HG03354 (cell line): Measurements from ENCODE around the gene MROH2A.
"Not testable (repeated sequence)": the region's sequence is repeated elsewhere in the genome, so short reads cannot be mapped to it uniquely, and the experiment has no call there.

ENCODE experiments used
- ATAC-seq: cut with Tn5 transposase; IDR thresholded peaks from one replicate; pipeline ENCODE4 v1.9.1; 2021; ENCODE audit warnings: mild to moderate bottlenecking; ENCODE audit not compliant: unreplicated experiment, poor library complexity, severe bottlenecking

Gene MROH2A, protein sequence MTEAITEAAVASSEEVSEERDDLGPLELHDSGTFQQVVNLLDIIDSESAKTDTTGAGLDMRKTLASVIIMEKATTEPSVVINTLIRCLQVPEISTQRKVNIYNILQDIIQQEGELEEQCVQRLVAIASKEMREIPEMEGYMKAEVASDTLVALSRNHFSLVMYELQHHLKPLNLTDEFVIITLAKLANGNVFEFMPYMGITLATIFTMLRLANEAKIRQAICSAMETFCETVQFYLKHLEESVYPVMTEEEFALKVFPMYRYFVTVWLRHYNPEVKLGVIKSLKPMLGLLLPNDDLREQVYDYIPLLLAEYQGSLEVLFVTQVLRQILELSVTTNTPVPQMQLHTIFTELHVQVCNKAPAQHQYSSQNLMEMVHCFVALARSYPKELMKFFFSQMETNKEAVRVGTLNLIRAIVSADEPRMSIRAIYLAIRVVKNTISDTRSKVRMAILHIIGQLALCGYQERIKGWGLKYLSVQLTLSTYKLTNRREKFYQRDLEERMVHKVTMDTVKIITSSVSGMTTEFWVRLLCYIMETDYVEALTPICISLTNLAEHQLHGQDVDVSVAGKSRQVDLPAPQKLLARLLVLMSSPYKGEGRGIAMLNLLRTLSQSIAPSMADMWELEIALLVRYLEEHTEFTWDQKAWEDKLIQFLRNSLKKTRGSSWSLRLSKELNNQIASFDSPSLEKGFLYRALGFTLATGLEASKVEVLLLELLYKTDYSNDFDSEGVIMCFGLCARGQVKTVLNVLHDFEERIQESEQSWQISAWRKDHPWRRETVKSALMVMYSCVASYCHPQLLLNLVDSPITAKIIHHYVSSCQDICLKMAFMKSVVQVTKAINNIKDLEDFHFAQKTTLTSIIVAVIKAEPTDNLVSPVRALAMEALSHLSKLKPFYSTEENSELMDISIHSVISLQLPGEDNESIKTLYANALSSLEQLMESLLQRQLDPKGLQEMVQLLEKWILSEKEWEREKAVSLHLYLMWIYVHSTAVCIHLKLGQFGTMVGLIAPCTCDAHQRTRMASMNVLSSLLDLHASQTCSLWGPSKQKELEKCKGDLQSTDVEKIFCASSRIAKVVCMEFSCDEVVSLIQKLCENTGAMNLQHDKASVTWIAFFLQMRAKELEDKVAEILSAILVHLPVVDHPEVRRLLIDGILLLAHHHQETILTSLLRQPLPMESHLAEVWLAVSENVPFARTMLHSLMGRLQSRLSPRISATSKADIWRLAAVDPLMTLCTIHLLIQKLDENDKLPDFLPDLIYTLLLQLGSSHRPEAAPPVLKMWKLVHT (N-terminal part only)

DNA sequence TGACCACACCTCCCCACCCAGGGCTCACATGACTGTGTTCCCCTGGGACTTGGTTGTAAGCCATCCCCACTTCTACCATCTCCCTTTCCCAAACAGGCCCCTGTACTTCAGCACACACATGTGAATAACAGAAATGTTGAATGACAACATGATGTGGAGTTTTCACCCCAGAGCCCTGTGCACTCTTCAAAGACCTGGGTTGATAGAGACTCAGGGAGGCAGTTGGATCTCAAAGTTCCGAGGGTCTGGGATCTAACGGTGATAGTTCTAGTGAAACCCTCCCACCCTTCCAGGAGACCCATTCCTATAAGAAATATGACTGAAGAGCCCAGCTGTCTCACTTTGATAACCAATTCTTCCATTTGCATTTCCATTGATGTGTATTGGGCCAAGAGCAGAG lies at the start of gene MROH2A:
Gene MROH2A, plus strand, starts transcription at position 301 of the 400 bp plus-strand sequence. CDS start 1,029 bp downstream, outside the sequence.
- ATAC-seq, result no peak

DNA sequence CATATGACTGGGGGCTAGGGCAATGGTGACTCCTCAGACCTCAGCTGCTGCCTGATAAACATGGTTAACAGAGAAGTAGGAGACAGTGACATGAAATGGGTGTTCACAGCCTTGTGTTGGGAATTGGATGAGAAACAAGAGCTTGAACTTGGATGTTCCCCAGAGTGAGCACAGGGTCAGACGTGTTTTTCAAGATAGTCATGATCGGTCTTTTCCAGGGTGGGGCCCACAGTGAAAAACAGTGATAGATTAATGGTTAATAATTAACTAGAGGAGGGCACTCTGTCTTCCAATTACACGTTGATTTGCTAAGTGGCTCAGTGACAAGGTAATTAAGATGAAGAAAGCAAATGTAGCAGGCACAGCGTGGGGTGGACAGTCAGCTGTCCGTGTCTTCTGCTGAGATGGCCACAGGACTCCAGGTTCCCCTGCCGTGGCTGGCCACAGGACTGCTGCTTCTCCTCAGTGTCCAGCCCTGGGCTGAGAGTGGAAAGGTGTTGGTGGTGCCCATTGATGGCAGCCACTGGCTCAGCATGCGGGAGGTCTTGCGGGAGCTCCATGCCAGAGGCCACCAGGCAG lies 49.3 kb upstream of the MROH2A start, which contains the start of gene UGT1A3:
Gene UGT1A3, plus strand, starts transcription at position 320 of the 579 bp plus-strand sequence. Its CDS starts 85 bp downstream, at position 405.
- ATAC-seq, result no peak

DNA sequence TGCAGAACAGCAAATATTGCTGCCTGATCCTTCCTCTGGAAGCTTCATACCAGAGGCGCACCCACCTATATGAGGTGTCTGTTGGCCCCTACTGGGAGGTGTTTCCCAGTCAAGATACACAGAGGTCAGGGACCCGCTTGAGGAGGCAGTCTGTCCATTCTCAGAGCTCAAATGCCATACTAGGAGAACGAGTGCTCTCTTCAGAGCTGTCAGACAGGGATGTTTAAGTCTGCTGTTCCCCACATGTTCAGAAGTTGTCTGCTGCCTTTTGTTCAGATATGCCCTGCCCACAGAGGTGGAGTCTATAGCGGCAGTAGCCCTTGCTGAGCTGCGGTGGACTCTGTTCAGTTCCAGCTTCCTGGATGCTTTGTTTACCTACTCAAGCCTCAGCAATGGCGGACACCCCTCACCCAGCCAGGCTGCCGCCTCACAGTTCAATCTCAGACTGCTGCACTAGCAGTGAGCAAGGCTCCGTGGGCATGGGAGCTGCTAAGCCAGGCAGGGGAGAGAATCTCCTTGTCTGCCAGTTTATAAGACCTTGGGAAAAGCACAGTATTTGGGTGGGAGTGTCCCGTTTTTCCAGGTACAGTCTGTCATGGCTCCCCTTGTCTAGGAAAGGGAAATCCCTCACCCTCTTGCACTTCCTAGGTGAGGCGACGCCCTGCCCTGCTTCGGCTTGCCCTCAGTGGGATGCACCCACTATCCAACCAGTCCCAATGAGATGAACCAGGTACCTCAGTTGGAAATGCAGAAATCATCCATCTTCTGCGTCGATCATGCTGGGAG lies 41.1 kb upstream of the MROH2A start:
- ATAC-seq, result not testable (repeated sequence)

DNA sequence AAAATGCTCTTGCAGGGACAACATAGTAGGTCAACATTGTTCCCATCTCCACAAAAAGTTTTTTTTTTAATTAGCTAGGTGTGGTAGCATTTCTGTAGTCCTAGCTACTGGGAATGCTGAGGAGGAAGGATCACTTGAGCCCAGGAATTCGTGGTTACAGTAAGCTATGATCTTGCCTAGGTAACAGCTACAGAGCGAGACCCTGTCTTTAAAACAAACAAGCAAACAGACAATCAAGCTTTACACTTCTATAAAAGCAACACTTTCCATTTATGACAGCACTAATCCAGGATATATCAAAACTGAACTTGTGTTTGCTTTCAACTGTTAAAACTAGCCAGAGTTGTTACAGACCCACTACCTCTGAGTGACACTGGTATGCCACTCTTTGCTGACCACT lies 37.3 kb upstream of the MROH2A start:
- ATAC-seq, result no peak

DNA sequence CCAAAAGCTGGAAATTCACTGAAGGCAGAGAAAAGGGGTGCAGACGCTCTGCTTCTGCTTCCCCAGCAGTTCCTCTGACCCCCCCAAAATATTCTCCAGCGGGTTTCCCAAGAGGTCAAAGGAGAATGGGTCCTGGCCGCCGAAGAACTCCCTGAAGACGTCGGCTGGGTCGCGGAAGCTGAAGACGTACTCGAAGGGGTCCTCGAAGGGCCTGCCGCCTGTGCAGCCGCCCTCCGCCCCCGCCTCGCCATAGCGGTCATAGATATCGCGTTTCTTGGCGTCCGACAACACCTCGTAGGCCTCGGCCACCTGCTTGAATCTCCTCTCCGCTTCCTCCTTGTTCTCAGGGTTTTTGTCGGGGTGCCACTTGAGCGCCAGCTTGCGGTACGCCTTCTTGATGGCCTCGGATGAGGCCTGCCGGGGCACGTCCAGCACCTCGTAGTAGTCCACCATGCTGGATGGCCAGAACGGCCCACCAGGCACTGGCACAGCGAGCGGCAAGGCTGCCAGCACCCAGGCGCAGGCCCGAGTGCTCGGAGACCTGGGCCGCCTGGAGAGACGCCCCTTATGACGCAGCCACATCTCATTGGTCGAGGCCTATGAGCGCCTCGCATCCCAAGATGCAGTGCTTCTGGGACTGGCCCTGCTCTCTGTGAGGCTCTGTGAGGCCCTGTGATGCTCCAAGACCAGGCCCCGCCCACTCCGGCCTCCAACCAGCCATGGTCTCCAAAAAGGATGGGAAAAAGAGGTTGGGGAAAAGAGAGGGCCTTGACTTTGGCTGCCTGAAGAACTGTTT lies 34.5 kb upstream of the MROH2A start:
- ATAC-seq, result no peak

DNA sequence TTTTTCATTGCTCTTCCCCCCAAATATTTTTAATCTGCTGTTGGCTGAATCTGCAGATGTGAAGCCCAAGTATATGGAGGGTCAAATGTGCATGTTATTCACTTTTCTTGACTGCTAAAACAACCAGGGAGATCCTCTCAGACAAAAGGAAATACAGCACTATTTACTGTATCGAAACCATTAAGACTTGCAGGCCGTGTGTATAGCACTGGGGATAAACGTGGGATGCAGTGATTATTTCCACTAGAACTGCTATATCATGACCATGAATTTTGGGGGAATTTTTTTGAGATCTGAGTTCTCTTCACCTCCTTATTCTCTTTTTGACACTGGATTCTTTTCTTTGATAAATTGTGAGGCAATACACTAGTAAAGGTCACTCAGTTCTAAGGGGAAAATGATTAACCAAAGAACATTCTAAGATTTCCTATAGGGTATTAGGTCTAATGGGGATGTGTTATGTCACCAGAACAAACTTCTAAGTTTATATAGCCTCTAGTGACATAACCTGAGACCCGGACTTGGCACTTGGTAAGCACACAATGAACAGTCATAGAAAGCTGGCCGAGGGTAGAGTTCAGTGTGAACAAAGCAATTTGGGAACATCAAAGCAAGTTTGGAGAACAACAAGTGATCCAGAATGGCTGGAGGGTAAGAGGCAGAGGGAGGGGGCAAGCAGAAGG lies 32.9 kb upstream of the MROH2A start:
- ATAC-seq, result no peak

DNA sequence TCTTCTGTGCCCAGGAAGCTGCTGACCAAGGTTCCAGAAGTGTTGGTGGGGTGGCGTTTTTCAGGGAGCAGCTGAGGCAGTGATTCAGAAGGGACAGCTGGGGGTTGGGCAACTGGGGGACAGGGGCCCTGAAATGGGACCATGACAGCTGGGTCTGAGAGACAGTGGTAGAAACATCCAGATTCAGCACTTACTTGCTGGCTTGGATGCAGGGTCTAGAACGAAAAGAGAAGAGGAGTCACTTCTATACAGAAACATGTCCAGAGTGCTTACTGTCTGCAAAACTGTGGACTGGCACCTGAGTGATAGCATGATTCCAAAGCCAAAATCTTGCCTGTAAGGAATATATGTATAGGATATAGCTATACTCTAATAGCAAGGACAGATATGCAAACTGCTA lies 32.3 kb upstream of the MROH2A start:
- not testable (repeated sequence) for ATAC-seq

DNA sequence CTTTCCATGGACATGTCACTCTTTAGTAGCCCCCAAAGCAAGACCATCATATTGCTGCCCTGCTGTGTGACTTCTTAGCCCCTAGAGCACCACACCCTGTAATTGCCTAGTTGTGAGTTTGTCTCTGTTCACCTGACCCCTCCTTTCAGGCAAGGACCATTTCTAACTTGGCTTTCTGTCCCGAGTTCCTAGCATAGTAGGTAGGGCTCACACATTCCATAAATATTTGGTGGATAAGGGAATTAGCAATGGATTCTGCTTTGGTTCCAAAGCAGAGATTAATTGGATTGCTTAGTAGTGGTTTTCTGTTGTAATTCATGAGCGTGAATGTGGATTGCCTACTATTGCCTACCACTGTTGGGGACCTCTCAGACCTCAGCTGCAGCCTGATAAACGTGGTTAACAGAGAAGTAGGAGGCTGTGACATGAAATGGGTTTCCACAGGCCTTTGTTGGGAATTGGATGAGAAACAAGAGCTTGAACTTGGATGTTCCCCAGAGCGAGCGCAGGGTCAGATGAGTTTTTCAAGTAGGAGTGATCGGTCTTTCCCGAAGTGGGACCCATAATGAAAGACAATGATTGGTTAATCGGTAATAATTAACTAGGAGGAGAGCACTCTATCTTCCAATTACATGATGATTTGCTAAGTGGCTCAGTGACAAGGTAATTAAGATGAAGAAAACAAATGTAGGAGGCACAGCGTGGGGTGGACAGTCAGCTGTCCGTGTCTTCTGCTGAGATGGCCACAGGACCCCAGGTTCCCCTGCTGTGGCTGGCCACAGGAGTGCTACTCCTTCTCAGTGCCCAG lies 31.5 kb upstream of the MROH2A start:
- no peak for ATAC-seq

DNA sequence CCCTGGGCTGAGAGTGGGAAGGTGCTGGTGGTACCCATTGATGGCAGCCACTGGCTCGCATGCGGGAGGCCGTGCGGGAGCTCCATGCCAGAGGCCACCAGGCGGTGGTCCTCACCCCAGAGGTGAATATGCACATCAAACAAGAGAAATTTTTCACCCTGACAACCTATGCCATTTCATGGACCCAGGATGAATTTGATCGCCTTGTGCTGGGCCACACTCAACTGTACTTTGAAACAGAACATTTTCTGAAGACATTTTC lies 30.9 kb upstream of the MROH2A start:
- no peak for ATAC-seq

DNA sequence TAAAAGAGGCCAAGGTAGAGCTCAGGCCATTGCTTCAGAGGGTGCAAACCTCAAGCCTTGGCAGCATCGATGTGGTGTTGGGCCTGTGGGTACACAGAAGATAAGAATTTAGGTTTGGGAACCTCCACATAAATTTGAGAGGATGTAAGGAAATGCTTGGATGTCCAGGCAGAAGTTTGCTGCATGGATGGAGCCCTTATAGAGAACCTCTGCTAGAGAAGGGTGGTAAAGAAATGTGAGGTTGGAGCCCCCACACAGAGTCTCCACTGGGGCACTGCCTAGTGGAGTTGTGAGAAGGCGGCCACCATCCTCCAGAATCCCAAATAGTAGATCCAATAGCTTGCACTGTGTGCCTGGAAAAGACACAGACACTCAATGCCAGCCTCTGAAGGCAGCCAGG lies 27.4 kb upstream of the MROH2A start:
- not testable (repeated sequence) for ATAC-seq

DNA sequence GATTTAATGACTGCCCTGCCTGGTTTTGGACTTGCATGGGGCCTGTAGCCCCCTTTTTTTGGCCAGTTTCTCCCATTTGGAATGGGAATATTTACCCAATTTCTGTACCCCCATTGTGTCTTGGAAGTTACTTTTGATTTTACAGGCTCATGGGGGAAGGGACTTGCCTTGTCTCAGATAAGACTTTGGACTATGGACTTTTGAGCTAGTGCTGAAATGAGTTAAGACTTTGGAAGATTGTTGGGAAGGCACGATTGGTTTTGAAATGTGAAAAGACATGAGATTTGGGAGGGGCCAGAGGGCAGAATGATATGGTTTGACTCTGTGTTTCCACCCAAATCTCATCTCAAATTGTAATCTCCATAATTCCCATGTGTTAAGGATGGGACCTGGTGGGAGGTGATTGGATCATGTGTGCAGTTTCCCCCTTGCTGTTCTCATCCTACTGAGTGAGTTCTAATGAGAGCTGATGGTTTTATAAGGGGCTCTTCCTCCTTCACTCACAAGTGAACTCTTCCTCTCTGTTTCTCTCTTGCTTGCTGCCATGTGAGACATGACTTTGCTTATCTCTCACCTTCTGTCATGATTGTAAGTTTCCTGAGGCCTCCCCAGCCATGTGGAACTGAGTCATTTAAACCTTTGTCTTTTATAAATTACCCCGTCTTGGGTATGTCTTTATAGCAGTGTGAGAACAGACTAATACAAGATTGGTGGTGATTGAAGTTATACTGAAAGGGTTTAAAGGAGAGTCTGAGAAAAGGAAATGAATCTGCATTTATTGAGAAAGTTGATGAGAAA lies 26.7 kb upstream of the MROH2A start:
- ATAC-seq, result not testable (repeated sequence)

DNA sequence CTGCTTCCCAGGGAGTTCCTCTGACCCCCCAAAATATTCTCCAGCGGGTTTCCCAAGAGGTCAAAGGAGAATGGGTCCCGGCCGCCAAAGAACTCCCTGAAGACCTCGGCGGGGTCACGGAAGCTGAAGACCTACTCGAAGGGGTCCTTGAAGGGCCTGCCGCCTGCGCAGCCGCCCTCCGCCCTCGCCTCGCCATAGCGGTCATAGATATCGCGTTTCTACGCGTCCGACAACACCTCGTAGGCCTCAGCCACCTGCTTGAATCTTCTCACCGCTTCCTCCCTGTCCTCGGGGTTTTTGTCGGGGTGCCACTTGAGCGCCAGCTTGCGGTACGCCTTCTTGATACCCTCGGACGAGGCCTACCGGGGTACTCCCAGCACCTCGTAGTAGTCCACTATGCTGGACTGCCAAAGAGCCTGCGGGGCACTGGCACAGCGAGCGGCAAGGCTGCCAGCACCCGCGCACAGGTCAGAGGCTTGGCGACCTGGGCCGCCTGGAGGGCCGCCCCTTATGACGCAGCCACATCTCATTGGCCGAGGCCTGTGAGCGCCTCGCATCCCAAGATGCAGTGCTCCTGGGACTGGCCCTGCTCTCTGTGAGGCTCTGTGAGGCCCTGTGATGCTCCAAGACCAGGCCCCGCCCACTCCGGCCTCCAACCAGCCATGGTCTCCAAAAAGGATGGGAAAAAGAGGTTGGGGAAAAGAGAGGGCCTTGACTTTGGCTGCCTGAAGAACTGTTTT lies 23.1 kb upstream of the MROH2A start:
- ATAC-seq, result no peak

DNA sequence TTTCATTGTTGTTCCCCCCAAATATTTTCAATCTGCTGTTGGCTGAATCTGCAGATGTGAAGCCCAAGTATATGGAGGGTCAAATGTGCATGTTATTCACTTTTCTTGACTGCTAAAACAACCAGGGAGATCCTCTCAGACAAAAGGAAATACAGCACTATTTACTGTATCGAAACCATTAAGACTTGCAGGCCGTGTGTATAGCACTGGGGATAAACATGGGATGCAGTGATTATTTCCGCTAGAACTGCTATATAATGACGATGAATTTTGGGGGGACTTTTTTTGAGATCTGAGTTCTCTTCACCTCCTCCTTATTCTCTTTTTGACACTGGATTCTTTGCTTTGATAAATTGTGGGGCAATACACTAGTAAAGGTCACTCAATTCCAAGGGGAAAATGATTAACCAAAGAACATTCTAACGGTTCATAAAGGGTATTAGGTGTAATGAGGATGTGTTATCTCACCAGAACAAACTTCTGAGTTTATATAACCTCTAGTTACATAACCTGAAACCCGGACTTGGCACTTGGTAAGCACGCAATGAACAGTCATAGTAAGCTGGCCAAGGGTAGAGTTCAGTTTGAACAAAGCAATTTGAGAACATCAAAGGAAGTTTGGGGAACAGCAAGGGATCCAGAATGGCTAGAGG lies 21.6 kb upstream of the MROH2A start:
- no peak for ATAC-seq

DNA sequence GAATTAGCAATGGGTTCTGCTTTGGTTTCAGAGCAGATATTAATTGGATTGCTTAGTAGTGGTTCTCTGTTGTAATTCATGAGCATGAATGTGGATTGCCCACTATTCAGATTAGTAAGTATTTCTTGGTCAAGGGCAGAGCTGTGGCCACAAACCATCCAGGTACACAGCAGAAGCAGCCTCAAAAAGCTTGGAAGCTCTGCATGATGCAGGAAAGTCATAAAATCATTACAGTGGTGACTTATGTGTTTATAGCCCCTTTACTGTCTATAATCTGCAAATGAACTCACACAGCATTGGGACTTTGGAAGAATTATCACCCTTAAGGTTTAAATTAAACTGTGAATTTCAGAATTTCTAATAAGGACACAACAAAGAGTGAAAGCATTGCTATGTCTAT lies 20.0 kb upstream of the MROH2A start:
- ATAC-seq, result no peak

DNA sequence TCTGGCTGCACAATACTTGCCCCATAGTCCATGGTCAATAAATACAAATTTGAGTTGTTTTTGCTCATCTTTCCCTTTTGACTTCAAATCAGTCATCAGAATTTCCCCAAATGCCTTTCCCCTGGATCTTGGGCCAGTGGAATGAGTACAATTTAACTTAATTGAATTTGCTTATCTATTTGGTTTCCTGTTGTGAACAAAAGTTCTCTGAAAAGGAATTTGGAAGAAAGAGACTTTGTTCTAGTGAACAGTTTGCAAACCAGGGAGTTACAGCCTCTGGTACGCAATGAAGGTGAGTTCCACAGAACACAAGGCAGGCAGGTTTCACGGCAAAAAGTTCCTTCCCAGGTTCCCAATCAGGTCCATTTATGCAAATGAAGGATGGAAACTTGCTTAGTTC lies 19.3 kb upstream of the MROH2A start:
- no peak for ATAC-seq
